LNCAP (cell line): ENCODE results near the gene KLC3.

Experiments used
- CTCF ChIP-seq: fragments of 450-650 bp; IDR thresholded peaks from 2 replicates; pipeline ENCODE4 v1.5.1; 2017; ENCODE audit warnings: mild to moderate bottlenecking

KLC3 gene

GRCh38 chr19:45333609-45334303 lies 6.8 kb upstream of the KLC3 start:
- TF ChIP-seq CTCF: no peak

GRCh38 chr19:45336696-45337251 lies 3.8 kb upstream of the KLC3 start:
- no peak for TF ChIP-seq CTCF

- TF ChIP-seq CTCF: no peak
Observed at GRCh38 chr19:45339629-45340028, 921 bp upstream of the KLC3 start.

- no peak for TF ChIP-seq CTCF
Observed at GRCh38 chr19:45340899-45341453, 426 bp downstream of the KLC3 start.

- TF ChIP-seq CTCF: no peak
Observed at GRCh38 chr19:45342911-45343310, 2.4 kb downstream of the KLC3 start.

GRCh38 chr19:45344621-45345505 lies 4.3 kb downstream of the KLC3 start:
- TF ChIP-seq CTCF: no peak

- TF ChIP-seq CTCF: no peak
Observed at GRCh38 chr19:45345506-45345860, 4.9 kb downstream of the KLC3 start.
